Body of pancreas (tissue), 4 donors: ENCODE results near the gene USP24.

ENCODE experiments used
- POLR2A ChIP-seq, 3 donors: fragments of 450-650 bp; IDR thresholded peaks; one replicate each; pipeline ENCODE4 v1.6.1; 2016; ENCODE audit warnings: antibody characterized with exemption in 3 of 3, mild to moderate bottlenecking in 2 of 3
- TF ChIP-seq, protein P1 (sequence below), 7 experiments: fragments of 450-650 bp in 4 of 7; fragments of 200-600 bp in 3 of 7; sonication (generic) in 3 of 7; IDR thresholded peaks; one replicate each; pipeline ENCODE4 v1.5.1; 2016 to 2019; ENCODE audit warnings: antibody characterized with exemption in 7 of 7

DNA sequence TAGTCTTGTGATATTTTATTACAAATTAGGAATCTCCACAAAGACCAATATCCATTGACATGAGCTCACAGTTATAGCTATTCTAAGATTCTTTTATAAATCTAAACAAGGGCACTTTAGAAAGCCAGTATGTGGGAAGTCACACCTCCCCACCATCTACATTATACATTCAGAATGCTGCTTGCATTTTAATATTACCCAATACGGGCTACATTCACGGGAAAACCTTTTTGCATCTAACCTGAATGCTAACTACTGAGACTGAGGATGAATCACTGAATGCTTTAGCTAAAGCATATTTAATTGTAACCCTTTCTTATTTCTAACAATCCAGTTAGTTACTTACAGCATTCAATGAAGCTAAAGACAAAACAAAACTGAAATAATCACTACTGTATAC is 122.7 kb downstream of the USP24 start:
- TF ChIP-seq, protein P1, sequence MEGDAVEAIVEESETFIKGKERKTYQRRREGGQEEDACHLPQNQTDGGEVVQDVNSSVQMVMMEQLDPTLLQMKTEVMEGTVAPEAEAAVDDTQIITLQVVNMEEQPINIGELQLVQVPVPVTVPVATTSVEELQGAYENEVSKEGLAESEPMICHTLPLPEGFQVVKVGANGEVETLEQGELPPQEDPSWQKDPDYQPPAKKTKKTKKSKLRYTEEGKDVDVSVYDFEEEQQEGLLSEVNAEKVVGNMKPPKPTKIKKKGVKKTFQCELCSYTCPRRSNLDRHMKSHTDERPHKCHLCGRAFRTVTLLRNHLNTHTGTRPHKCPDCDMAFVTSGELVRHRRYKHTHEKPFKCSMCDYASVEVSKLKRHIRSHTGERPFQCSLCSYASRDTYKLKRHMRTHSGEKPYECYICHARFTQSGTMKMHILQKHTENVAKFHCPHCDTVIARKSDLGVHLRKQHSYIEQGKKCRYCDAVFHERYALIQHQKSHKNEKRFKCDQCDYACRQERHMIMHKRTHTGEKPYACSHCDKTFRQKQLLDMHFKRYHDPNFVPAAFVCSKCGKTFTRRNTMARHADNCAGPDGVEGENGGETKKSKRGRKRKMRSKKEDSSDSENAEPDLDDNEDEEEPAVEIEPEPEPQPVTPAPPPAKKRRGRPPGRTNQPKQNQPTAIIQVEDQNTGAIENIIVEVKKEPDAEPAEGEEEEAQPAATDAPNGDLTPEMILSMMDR (IDR thresholded peaks at IDR 0.05), result no peak
- no peak for TF ChIP-seq POLR2A (IDR thresholded peaks at IDR 0.05)
